Glutamatergic neuron (in vitro differentiated cells): ENCODE measurements around the gene OR56B1. TPM values are rescaled to one million over a fixed set of nuclear protein-coding genes. Genes with fewer than 3 reads are reported as not detected.
A peak's percentile ranks its signal among the peaks of the same experiment; 100 is the strongest.

Experiments
- DNase-seq: peaks from one replicate; pipeline ENCODE4 v3.0.0; 2022
- H3K27ac Mint-ChIP-seq: one replicate; pipeline ENCODE4 v1.8.0; 2020; ENCODE audit warnings: mild to moderate bottlenecking, mixed read lengths, inconsistent platforms; ENCODE audit not compliant: unreplicated experiment
- H3K27me3 Mint-ChIP-seq: one replicate; pipeline ENCODE4 v1.8.0; 2020; ENCODE audit warnings: mild to moderate bottlenecking, moderate library complexity, mixed read lengths, inconsistent platforms; ENCODE audit not compliant: unreplicated experiment
- H3K36me3 Mint-ChIP-seq: one replicate; pipeline ENCODE4 v1.8.0; 2020; ENCODE audit warnings: mild to moderate bottlenecking, mixed read lengths, inconsistent platforms; ENCODE audit not compliant: unreplicated experiment
- H3K4me1 Mint-ChIP-seq: one replicate; pipeline ENCODE4 v1.8.0; 2020; ENCODE audit warnings: mild to moderate bottlenecking, low read depth, mixed read lengths, inconsistent platforms; ENCODE audit not compliant: unreplicated experiment
- H3K4me3 Mint-ChIP-seq: one replicate; pipeline ENCODE4 v1.8.0; 2020; ENCODE audit warnings: mild to moderate bottlenecking, mixed read lengths, inconsistent platforms; ENCODE audit not compliant: unreplicated experiment
- H3K9me3 Mint-ChIP-seq: one replicate; pipeline ENCODE4 v1.8.0; 2020; ENCODE audit warnings: mild to moderate bottlenecking, moderate library complexity, mixed read lengths, inconsistent platforms; ENCODE audit not compliant: unreplicated experiment
- CTCF ChIP-seq: fragments of 200-600 bp; sonication (generic); IDR thresholded peaks from one replicate; pipeline ENCODE4 v1.5.0; 2021; ENCODE audit not compliant: partially characterized antibody, unreplicated experiment
- total RNA-seq: library from RNA; stranded (reverse); fragmentation: NEBNext Ultra II Directional; extraction: Animal tissue kit (Norgen Biotek cat#: 25700); gene quantifications from one replicate; pipeline ENCODE4 v1.2.1, GENCODE V29; 2021; ENCODE audit not compliant: unreplicated experiment

Gene OR56B1
- total RNA-seq, 1 donor from 2014 or later = not detected

- TF ChIP-seq CTCF = no peak
- Mint-ChIP-seq H3K4me3 (no peak overlapping the region), H3K27ac (no peak overlapping the region), H3K27me3 (no peaks in the 10 kb centered on the region), H3K36me3 (no peaks in the 10 kb centered on the region), H3K4me1 (no peaks in the 10 kb centered on the region), H3K9me3 (no peaks in the 10 kb centered on the region)
- DNase-seq = no peak
Measured at GRCh38 chr11:5700421-5701054, 35.7 kb upstream of the OR56B1 start.

- Mint-ChIP-seq H3K9me3 (no peaks in the 10 kb centered on the region), H3K36me3 (no peaks in the 10 kb centered on the region), H3K4me3 (no peak overlapping the region), H3K27me3 (no peaks in the 10 kb centered on the region), H3K27ac (no peak overlapping the region), H3K4me1 (no peaks in the 10 kb centered on the region)
- DNase-seq = no peak
- no peak for TF ChIP-seq CTCF
Measured at GRCh38 chr11:5701055-5701577, 35.1 kb upstream of the OR56B1 start.

GRCh38 chr11:5703741-5704536 is 32.3 kb upstream of the OR56B1 start:
- Mint-ChIP-seq H3K4me3 (no peak overlapping the region), H3K27ac (no peak overlapping the region), H3K4me1 (no peaks in the 10 kb centered on the region), H3K27me3 (no peaks in the 10 kb centered on the region), H3K9me3 (no peaks in the 10 kb centered on the region), H3K36me3 (no peaks in the 10 kb centered on the region)
- DNase-seq = no peak
- TF ChIP-seq CTCF = no peak

GRCh38 chr11:5705688-5706087 is 30.6 kb upstream of the OR56B1 start:
- Mint-ChIP-seq H3K27ac (no peak overlapping the region), H3K4me3 (no peak overlapping the region), H3K36me3 (no peaks in the 10 kb centered on the region), H3K4me1 (no peaks in the 10 kb centered on the region), H3K27me3 (no peaks in the 10 kb centered on the region), H3K9me3 (no peaks in the 10 kb centered on the region)
- DNase-seq = no peak
- no peak for TF ChIP-seq CTCF

- no peaks in the 10 kb centered on the region for H3K9me3 Mint-ChIP-seq
- TF ChIP-seq CTCF = peak; percentile 44
- no peak for DNase-seq
- no peaks in the 10 kb centered on the region for H3K27me3 Mint-ChIP-seq
- H3K4me3 Mint-ChIP-seq = no peak overlapping the region
- no peaks in the 10 kb centered on the region for H3K36me3 Mint-ChIP-seq
- no peaks in the 10 kb centered on the region for H3K4me1 Mint-ChIP-seq
- no peak overlapping the region for H3K27ac Mint-ChIP-seq
Measured at GRCh38 chr11:5712507-5712906, 23.7 kb upstream of the OR56B1 start.
